Measurements from ENCODE around the gene HSFY1. TPM values are rescaled to one million over a fixed set of nuclear protein-coding genes. Genes with fewer than 3 reads are reported as not detected.
"Not testable (repeated sequence)": the region's sequence is repeated elsewhere in the genome, so short reads cannot be mapped to it uniquely, and the experiment has no call there.

HSFY1 gene
- total and polyA plus RNA-seq, 2 of the 4 experiments (the other 2 are of a cell fraction), result not detected

- H2BK20ac ChIP-seq (ENCODE audit: low read depth, low read length); H2AK9ac ChIP-seq (replicated peaks; ENCODE audit: low read depth, low read length, poor library complexity); intact Hi-C loops (cut with micrococcal nuclease); H3K9ac ChIP-seq (ENCODE audit: low read depth, low read length); ATAC-seq (ENCODE audit: low read depth); H3K4me3 ChIP-seq (ENCODE audit: insufficient read depth, low read depth, low read length); H3K79me1 ChIP-seq (ENCODE audit: low read depth in 1 of 2, low read length in 2 of 2); H2BK15ac ChIP-seq (ENCODE audit: low read depth, low read length); CTCF ChIA-PET; BruUV-seq (replicated peaks); H2AFZ ChIP-seq (replicated peaks; ENCODE audit: low read length, poor library complexity); H4K20me1 ChIP-seq (ENCODE audit: insufficient read depth, low read length); H2BK120ac ChIP-seq (ENCODE audit: low read depth, low read length); dilution Hi-C loops (cut with HindIII; ENCODE audit: low sequenced_read_pairs, unreplicated experiment); H3K23ac ChIP-seq (ENCODE audit: low read depth, low read length); H3K56ac ChIP-seq (ENCODE audit: extremely low read depth, insufficient read depth, low read length); H3K36me3 ChIP-seq (ENCODE audit: control insufficient read depth, insufficient read depth, low read length); H4K5ac ChIP-seq (ENCODE audit: low read depth, low read length); H4K91ac ChIP-seq (ENCODE audit: insufficient read depth, low read depth, low read length); H3K4ac ChIP-seq (ENCODE audit: low read depth, low read length); H3K9me1 ChIP-seq (ENCODE audit: insufficient read depth, low read length); in situ Hi-C loops (cut with MboI; ENCODE audit: low sequenced_read_pairs); DNase-seq; H3K4me2 ChIP-seq (ENCODE audit: low read depth, low read length); H3K27ac ChIP-seq (ENCODE audit: insufficient read depth, low read length); H3K4me1 ChIP-seq (ENCODE audit: control insufficient read depth, insufficient read depth, low read length); H3K14ac ChIP-seq (replicated peaks; ENCODE audit: low read depth, low read length); H4K8ac ChIP-seq (ENCODE audit: low read depth in 2 of 2, low read length in 2 of 2); POLR2A ChIA-PET (ENCODE audit: unreplicated experiment); H2BK5ac ChIP-seq (ENCODE audit: low read depth, low read length, poor library complexity, severe bottlenecking); H3K27me3 ChIP-seq (ENCODE audit: control insufficient read depth, insufficient read depth, low read length); H3K9me3 ChIP-seq (ENCODE audit: control insufficient read depth, insufficient read depth, low read length); H3K18ac ChIP-seq (ENCODE audit: low read depth, low read length); H2AK5ac ChIP-seq (ENCODE audit: low read depth, low read length): not testable (repeated sequence)
- no CpG with 5 or more reads among the region's 2 CpGs for WGBS, 2 experiments (ENCODE audit: extremely low coverage in 2 of 2, insufficient read length in 1 of 2)
Measured at GRCh38 chrY:18530995-18531655, 15.4 kb upstream of the HSFY1 start.

GRCh38 chrY:18538952-18539351 is 7.6 kb upstream of the HSFY1 start:
- H3K36me3 ChIP-seq (ENCODE audit: control insufficient read depth, insufficient read depth, low read length); H3K4ac ChIP-seq (ENCODE audit: low read depth, low read length); CTCF ChIA-PET; H4K5ac ChIP-seq (ENCODE audit: low read depth, low read length); in situ Hi-C loops (cut with MboI; ENCODE audit: low sequenced_read_pairs); H3K27ac ChIP-seq (ENCODE audit: insufficient read depth, low read length); H3K9ac ChIP-seq (ENCODE audit: low read depth, low read length); H4K20me1 ChIP-seq (ENCODE audit: insufficient read depth, low read length); H2AK5ac ChIP-seq (ENCODE audit: low read depth, low read length); H4K8ac ChIP-seq (ENCODE audit: low read depth in 2 of 2, low read length in 2 of 2); H2BK15ac ChIP-seq (ENCODE audit: low read depth, low read length); H3K14ac ChIP-seq (replicated peaks; ENCODE audit: low read depth, low read length); H3K9me1 ChIP-seq (ENCODE audit: insufficient read depth, low read length); H2BK5ac ChIP-seq (ENCODE audit: low read depth, low read length, poor library complexity, severe bottlenecking); dilution Hi-C loops (cut with HindIII; ENCODE audit: low sequenced_read_pairs, unreplicated experiment); H3K79me1 ChIP-seq (ENCODE audit: low read depth in 1 of 2, low read length in 2 of 2); BruUV-seq (replicated peaks); H3K4me2 ChIP-seq (ENCODE audit: low read depth, low read length); H2AK9ac ChIP-seq (replicated peaks; ENCODE audit: low read depth, low read length, poor library complexity); H2BK120ac ChIP-seq (ENCODE audit: low read depth, low read length); H3K18ac ChIP-seq (ENCODE audit: low read depth, low read length); POLR2A ChIA-PET (ENCODE audit: unreplicated experiment); H3K9me3 ChIP-seq (ENCODE audit: control insufficient read depth, insufficient read depth, low read length); H4K91ac ChIP-seq (ENCODE audit: insufficient read depth, low read depth, low read length); intact Hi-C loops (cut with micrococcal nuclease); H2AFZ ChIP-seq (replicated peaks; ENCODE audit: low read length, poor library complexity); H3K27me3 ChIP-seq (ENCODE audit: control insufficient read depth, insufficient read depth, low read length); H3K4me1 ChIP-seq (ENCODE audit: control insufficient read depth, insufficient read depth, low read length); DNase-seq; H3K4me3 ChIP-seq (ENCODE audit: insufficient read depth, low read depth, low read length); H2BK20ac ChIP-seq (ENCODE audit: low read depth, low read length); H3K56ac ChIP-seq (ENCODE audit: extremely low read depth, insufficient read depth, low read length); H3K23ac ChIP-seq (ENCODE audit: low read depth, low read length); ATAC-seq (ENCODE audit: low read depth): not testable (repeated sequence)
- WGBS, 2 experiments (ENCODE audit: extremely low coverage in 2 of 2, insufficient read length in 1 of 2), result no CpG with 5 or more reads among the region's 1 CpG
